NB4 (cell line): Measurements from ENCODE around the gene LUM.

Source experiments
- DNase-seq: peaks from one replicate; pipeline ENCODE4 v3.0.0; 2010; ENCODE audit warnings: low read depth
- H3K4me3 ChIP-seq: one replicate; pipeline ENCODE4 v1.5.1; 2011; ENCODE audit warnings: mild to moderate bottlenecking, low read depth, low read length, moderate library complexity
- MYC ChIP-seq: IDR thresholded peaks from 2 replicates; pipeline ENCODE4 v1.6.1; 2011; ENCODE audit warnings: low read depth, low read length
- POLR2A ChIP-seq: IDR thresholded peaks from 2 replicates; pipeline ENCODE4 v1.6.1; 2011; ENCODE audit warnings: mild to moderate bottlenecking; ENCODE audit not compliant: insufficient read length; ENCODE audit errors: extremely low read depth
- TF ChIP-seq, protein P1 (sequence below): IDR thresholded peaks from one replicate; pipeline ENCODE4 v1.5.1; 2012; ENCODE audit warnings: low read depth, low read length
- TF ChIP-seq, protein P2 (sequence below): IDR thresholded peaks from 2 replicates; pipeline ENCODE4 v1.6.1; 2011; ENCODE audit warnings: low read depth, low read length

LUM gene

DNA sequence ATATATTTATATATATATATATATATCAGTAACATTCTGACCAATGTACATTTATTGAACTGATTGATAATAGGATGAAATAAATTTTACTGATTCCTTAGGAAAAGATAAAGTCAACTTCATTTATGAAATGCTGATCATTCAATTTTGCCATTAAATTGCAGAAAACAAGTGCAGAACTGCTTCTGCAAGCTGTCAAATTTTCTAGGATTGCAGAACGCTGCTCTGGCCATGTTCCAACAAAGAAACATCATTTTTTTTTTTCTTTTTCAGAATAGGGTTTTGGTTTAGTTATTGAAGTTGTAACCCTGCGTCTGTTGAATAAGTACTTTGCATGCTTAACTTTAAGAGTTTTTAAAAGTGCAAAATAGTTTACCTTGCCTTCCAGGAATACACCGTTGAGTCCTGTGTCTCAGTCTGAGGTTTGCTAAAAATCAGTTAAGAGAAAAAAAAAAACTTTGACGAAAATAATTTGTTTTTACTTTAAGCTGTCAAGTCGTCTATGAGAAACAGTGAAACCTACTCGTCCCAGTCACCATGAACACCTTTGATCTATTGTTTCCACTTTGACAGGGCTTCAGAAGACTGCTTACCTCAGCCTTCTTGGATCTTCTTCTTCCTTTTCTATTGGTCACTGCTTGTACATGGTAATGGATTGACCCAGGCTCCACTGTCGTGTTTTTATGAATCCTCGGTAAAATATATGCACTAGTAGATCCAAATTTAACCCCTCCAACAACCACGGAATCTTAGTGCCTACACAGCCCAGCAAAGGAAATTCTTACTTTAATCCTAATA, 53.7 kb downstream of the LUM start, which contains the start of gene KERA:
Gene KERA, minus strand, starts transcription at position 657 of the 798 bp plus-strand sequence. CDS start 1,743 bp downstream, outside the sequence.
- TF ChIP-seq POLR2A (no peak), MYC (no peak)
- TF ChIP-seq, protein P1, sequence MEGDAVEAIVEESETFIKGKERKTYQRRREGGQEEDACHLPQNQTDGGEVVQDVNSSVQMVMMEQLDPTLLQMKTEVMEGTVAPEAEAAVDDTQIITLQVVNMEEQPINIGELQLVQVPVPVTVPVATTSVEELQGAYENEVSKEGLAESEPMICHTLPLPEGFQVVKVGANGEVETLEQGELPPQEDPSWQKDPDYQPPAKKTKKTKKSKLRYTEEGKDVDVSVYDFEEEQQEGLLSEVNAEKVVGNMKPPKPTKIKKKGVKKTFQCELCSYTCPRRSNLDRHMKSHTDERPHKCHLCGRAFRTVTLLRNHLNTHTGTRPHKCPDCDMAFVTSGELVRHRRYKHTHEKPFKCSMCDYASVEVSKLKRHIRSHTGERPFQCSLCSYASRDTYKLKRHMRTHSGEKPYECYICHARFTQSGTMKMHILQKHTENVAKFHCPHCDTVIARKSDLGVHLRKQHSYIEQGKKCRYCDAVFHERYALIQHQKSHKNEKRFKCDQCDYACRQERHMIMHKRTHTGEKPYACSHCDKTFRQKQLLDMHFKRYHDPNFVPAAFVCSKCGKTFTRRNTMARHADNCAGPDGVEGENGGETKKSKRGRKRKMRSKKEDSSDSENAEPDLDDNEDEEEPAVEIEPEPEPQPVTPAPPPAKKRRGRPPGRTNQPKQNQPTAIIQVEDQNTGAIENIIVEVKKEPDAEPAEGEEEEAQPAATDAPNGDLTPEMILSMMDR, result no peak
- TF ChIP-seq, protein P2, sequence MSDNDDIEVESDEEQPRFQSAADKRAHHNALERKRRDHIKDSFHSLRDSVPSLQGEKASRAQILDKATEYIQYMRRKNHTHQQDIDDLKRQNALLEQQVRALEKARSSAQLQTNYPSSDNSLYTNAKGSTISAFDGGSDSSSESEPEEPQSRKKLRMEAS, result no peak
- no peak for DNase-seq
- H3K4me3 ChIP-seq, result no peak within 1 kb of the TSS

DNA sequence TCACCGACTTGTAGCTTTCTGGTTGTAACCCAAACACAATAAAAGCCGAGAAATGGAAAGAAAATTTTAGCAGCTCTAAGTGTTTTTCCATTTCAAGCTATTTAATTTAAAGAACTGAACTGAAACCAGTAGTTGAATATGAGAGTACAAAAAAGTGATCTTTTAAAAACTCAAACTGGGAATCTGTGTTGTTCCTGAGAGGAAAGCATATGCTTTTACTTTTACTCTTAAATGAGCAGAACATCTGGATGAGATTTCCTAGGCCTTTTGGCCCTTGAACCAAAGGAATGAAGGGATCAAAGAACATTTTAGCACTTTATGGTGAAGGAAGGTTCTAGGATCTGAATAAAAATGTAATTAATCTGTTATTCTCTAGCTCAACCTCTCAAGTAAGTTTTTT, 54.8 kb downstream of the LUM start:
- no peak for DNase-seq
- H3K4me3 ChIP-seq, result no peak overlapping the region
- TF ChIP-seq MYC (no peak), POLR2A (no peak)
- TF ChIP-seq, protein P1, result no peak

DNA sequence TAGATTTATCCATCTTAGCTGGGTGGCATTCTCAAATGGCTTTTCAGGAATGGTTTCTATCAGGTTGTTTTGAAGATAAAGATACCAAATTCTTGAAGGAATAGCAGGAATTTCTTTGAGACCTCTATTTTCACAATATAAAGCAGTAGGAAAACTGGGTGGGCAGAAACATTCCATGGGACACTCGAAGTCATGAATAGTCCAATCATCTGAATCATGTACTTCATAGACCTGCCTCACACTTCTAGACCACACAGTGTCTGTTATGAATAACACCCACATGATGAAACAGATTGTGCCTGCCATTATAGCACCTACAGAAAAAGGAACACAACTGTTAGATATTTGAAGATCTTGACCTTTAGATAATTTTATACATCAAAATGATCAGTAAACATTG, 55.3 kb downstream of the LUM start:
- no peak for DNase-seq
- no peak overlapping the region for H3K4me3 ChIP-seq
- TF ChIP-seq MYC (no peak), POLR2A (no peak)
- TF ChIP-seq, protein P2, result no peak
- TF ChIP-seq, protein P1, result no peak

DNA sequence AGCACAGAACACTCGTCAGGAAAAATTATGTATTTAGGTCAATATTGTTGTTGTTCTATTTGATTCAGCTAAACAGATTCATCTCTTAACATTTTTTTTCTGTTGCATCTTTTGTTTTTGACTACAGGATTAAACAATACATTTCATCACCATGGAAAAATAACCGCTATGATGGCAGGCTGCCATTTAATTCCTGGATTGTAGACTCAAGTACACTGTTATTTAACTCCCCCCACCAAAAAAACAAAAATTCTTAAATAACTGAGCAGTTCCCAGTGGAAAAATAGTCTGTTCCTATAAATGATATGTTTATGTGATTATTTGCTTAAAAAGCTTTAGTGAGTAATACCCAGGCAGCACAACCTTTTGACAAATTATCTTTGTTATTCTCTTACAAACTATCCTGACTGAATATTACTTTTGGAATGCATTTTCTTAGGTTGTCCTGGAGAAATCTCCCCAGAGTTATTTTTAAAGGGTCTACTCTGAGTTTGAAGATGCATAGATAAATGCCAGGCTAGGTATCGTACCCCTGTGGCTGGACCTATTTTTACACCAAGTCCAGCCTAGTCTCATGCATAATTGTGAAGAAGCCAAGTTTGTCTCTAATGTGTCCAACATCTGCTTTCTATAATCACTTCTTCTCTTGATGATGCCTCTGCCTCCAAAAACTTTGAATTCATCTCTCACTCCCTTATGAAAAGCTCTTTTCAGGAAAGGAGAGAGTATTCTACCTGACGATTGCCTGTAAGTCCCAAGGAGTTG, 57.2 kb downstream of the LUM start:
- no peak for DNase-seq
- H3K4me3 ChIP-seq, result no peak overlapping the region
- TF ChIP-seq POLR2A (no peak), MYC (no peak)
